ENCODE results near the gene FGGY.

The FGGY gene

GRCh38 chr1:59356627-59357026 is 59.7 kb downstream of the FGGY start:
- H3K9me3 ChIP-seq (ENCODE audit: insufficient read depth, low read length, severe bottlenecking) = no peaks in the 10 kb centered on the region
- ATAC-seq (ENCODE audit: insufficient read depth, low read depth) = no peak
- DNase-seq = no peak
- TF ChIP-seq EZH2 (IDR thresholded peaks at IDR 0.05; ENCODE audit: borderline replicate concordance, low read depth, low read length, severe bottlenecking) = no peak
- TF ChIP-seq CTCF (IDR thresholded peaks at IDR 0.05; ENCODE audit: borderline replicate concordance, extremely low read depth, low read length, poor library complexity, severe bottlenecking) = no peak
- no peaks in the 10 kb centered on the region for H3K79me2 ChIP-seq (ENCODE audit: insufficient read depth, low read length)
- H3K27me3 ChIP-seq (ENCODE audit: insufficient read depth, low read length, poor library complexity) = no peaks in the 10 kb centered on the region
- no peaks in the 10 kb centered on the region for H4K20me1 ChIP-seq (ENCODE audit: insufficient read depth, low read length)
- no peaks in the 10 kb centered on the region for H3K4me1 ChIP-seq (ENCODE audit: insufficient read depth, low read length)
- H3K27ac ChIP-seq (ENCODE audit: low read length) = no peak overlapping the region
- no peaks in the 10 kb centered on the region; the same call in 1 of the 2 replicates for H3K36me3 ChIP-seq (ENCODE audit: insufficient read depth, low read length)
- H3K4me3 ChIP-seq (ENCODE audit: low read depth in 1 of 2, low read length in 2 of 2) = no peak overlapping the region
- H3K9ac ChIP-seq (ENCODE audit: low read depth, low read length) = no peak overlapping the region
- H2AFZ ChIP-seq (ENCODE audit: low read depth, low read length) = no peak overlapping the region
- H3K4me2 ChIP-seq (ENCODE audit: insufficient read depth, low read length) = no peak overlapping the region

GRCh38 chr1:59357645-59358320 is 60.9 kb downstream of the FGGY start:
- Histone ChIP-seq H3K4me1 (ENCODE audit: insufficient read depth, low read length) (no peaks in the 10 kb centered on the region), H3K4me2 (ENCODE audit: insufficient read depth, low read length) (no peak overlapping the region), H3K27ac (ENCODE audit: low read length) (no peak overlapping the region), H3K9ac (ENCODE audit: low read depth, low read length) (no peak overlapping the region), H2AFZ (ENCODE audit: low read depth, low read length) (no peak overlapping the region), H3K36me3 (ENCODE audit: insufficient read depth, low read length) (no peaks in the 10 kb centered on the region; the same call in 1 of the 2 replicates), H3K9me3 (ENCODE audit: insufficient read depth, low read length, severe bottlenecking) (no peaks in the 10 kb centered on the region), H3K4me3 (ENCODE audit: low read depth in 1 of 2, low read length in 2 of 2) (no peak overlapping the region), H3K27me3 (ENCODE audit: insufficient read depth, low read length, poor library complexity) (no peaks in the 10 kb centered on the region), H4K20me1 (ENCODE audit: insufficient read depth, low read length) (no peaks in the 10 kb centered on the region), H3K79me2 (ENCODE audit: insufficient read depth, low read length) (no peaks in the 10 kb centered on the region)
- DNase-seq = no peak
- no peak for ATAC-seq (ENCODE audit: insufficient read depth, low read depth)
- TF ChIP-seq EZH2 (IDR thresholded peaks at IDR 0.05; ENCODE audit: borderline replicate concordance, low read depth, low read length, severe bottlenecking) = no peak
- no peak for TF ChIP-seq CTCF (IDR thresholded peaks at IDR 0.05; ENCODE audit: borderline replicate concordance, extremely low read depth, low read length, poor library complexity, severe bottlenecking)

- Histone ChIP-seq H3K4me2 (ENCODE audit: insufficient read depth, low read length) (no peak overlapping the region), H3K36me3 (ENCODE audit: insufficient read depth, low read length) (no peaks in the 10 kb centered on the region; the same call in 1 of the 2 replicates)
- TF ChIP-seq CTCF (IDR thresholded peaks at IDR 0.05; ENCODE audit: borderline replicate concordance, extremely low read depth, low read length, poor library complexity, severe bottlenecking) = no peak
- no peak for TF ChIP-seq EZH2 (IDR thresholded peaks at IDR 0.05; ENCODE audit: borderline replicate concordance, low read depth, low read length, severe bottlenecking)
Measured at GRCh38 chr1:59359325-59359724, 62.4 kb downstream of the FGGY start.

More at GRCh38 chr1:59359325-59359724, 62.4 kb downstream of the FGGY start:
- ATAC-seq (ENCODE audit: insufficient read depth, low read depth) = no peak
- no peak overlapping the region for H2AFZ ChIP-seq (ENCODE audit: low read depth, low read length)
- H3K4me3 ChIP-seq (ENCODE audit: low read depth in 1 of 2, low read length in 2 of 2) = no peak overlapping the region
- H3K9me3 ChIP-seq (ENCODE audit: insufficient read depth, low read length, severe bottlenecking) = no peaks in the 10 kb centered on the region
- H3K27ac ChIP-seq (ENCODE audit: low read length) = no peak overlapping the region
- DNase-seq = no peak
- H3K4me1 ChIP-seq (ENCODE audit: insufficient read depth, low read length) = no peaks in the 10 kb centered on the region
- no peaks in the 10 kb centered on the region for H3K79me2 ChIP-seq (ENCODE audit: insufficient read depth, low read length)
- no peaks in the 10 kb centered on the region for H3K27me3 ChIP-seq (ENCODE audit: insufficient read depth, low read length, poor library complexity)
- no peak overlapping the region for H3K9ac ChIP-seq (ENCODE audit: low read depth, low read length)
- no peaks in the 10 kb centered on the region for H4K20me1 ChIP-seq (ENCODE audit: insufficient read depth, low read length)

Measured in DND-41 (cell line).